ENCODE results near the gene SSBP4. TPM values are rescaled to one million over a fixed set of nuclear protein-coding genes. Genes with fewer than 3 reads are reported as not detected.

SSBP4 gene
- total RNA-seq, 1 donor from 2014 or later = 99.0 TPM

GRCh38 chr19:18473003-18473705 lies 54.0 kb downstream of the SSBP4 start:
- H3K27me3 Mint-ChIP-seq = no peaks in the 10 kb centered on the region
- no peak for TF ChIP-seq CTCF (conservative IDR thresholded peaks at IDR 0.05)
- H3K27ac Mint-ChIP-seq = no peak overlapping the region
- no peak for DNase-seq (ENCODE audit: extremely low spot score, unreplicated experiment)
- H3K36me3 Mint-ChIP-seq = peaks cover 11% of the 10 kb centered on the region
- H3K4me1 Mint-ChIP-seq (ENCODE audit: unreplicated experiment) = peaks cover 19% of the 10 kb centered on the region
- H3K9me3 Mint-ChIP-seq = no peaks in the 10 kb centered on the region
- H3K4me3 Mint-ChIP-seq = no peak overlapping the region

- H3K4me1 Mint-ChIP-seq (ENCODE audit: unreplicated experiment) = peaks cover 20% of the 10 kb centered on the region
- DNase-seq (ENCODE audit: extremely low spot score, unreplicated experiment) = no peak
- no peak overlapping the region for H3K4me3 Mint-ChIP-seq
- H3K27me3 Mint-ChIP-seq = no peaks in the 10 kb centered on the region
- H3K36me3 Mint-ChIP-seq = peaks cover 11% of the 10 kb centered on the region
- no peak overlapping the region for H3K27ac Mint-ChIP-seq
- H3K9me3 Mint-ChIP-seq = no peaks in the 10 kb centered on the region
- TF ChIP-seq CTCF (conservative IDR thresholded peaks at IDR 0.05) = no peak
These were observed 54.5 kb downstream of the SSBP4 start for GRCh38 chr19:18473706-18474087.

GRCh38 chr19:18474366-18474887 lies 55.2 kb downstream of the SSBP4 start:
- TF ChIP-seq CTCF (conservative IDR thresholded peaks at IDR 0.05) = no peak
- Mint-ChIP-seq H3K36me3 (peaks cover 11% of the 10 kb centered on the region), H3K27ac (no peak overlapping the region), H3K4me3 (no peak overlapping the region), H3K27me3 (no peaks in the 10 kb centered on the region), H3K9me3 (no peaks in the 10 kb centered on the region), H3K4me1 (ENCODE audit: unreplicated experiment) (peaks cover 25% of the 10 kb centered on the region)
- no peak for DNase-seq (ENCODE audit: extremely low spot score, unreplicated experiment)

- H3K9me3 Mint-ChIP-seq = no peaks in the 10 kb centered on the region
- peaks cover 28% of the 10 kb centered on the region for H3K4me1 Mint-ChIP-seq (ENCODE audit: unreplicated experiment)
- no peak for DNase-seq (ENCODE audit: extremely low spot score, unreplicated experiment)
- H3K27ac Mint-ChIP-seq = no peak overlapping the region
- no peak for TF ChIP-seq CTCF (conservative IDR thresholded peaks at IDR 0.05)
- no peak overlapping the region for H3K4me3 Mint-ChIP-seq
- H3K27me3 Mint-ChIP-seq = no peaks in the 10 kb centered on the region
- peaks cover 11% of the 10 kb centered on the region for H3K36me3 Mint-ChIP-seq
These were observed 55.8 kb downstream of the SSBP4 start for GRCh38 chr19:18475004-18475453.

GRCh38 chr19:18475762-18476331 lies 56.6 kb downstream of the SSBP4 start:
- H3K4me3 Mint-ChIP-seq = no peak overlapping the region
- peaks cover 11% of the 10 kb centered on the region for H3K36me3 Mint-ChIP-seq
- DNase-seq (ENCODE audit: extremely low spot score, unreplicated experiment) = no peak
- H3K27me3 Mint-ChIP-seq = no peaks in the 10 kb centered on the region
- H3K9me3 Mint-ChIP-seq = no peaks in the 10 kb centered on the region
- no peak overlapping the region for H3K27ac Mint-ChIP-seq
- TF ChIP-seq CTCF (conservative IDR thresholded peaks at IDR 0.05) = no peak
- H3K4me1 Mint-ChIP-seq (ENCODE audit: unreplicated experiment) = peaks cover 32% of the 10 kb centered on the region

Measured in type B pancreatic cell (in vitro differentiated cells).